Amniotic epithelial cell (primary cell): ENCODE data around the gene STAC.

Experiments used
- DNase-seq: peaks from one replicate; pipeline ENCODE4 v3.0.0-alpha.2; 2010; ENCODE audit warnings: low read depth

The STAC gene

GRCh38 chr3:36595511-36595910 lies 215.2 kb downstream of the STAC start:
- no peak for DNase-seq

- no peak for DNase-seq
Measured at GRCh38 chr3:36596419-36596818, 216.1 kb downstream of the STAC start.

GRCh38 chr3:36597422-36597821 lies 217.1 kb downstream of the STAC start:
- DNase-seq, result no peak
